Measurements from ENCODE around the gene BCR. TPM values are rescaled to one million over a fixed set of nuclear protein-coding genes. Genes with fewer than 3 reads are reported as not detected.

The BCR gene
- total RNA-seq, 2 experiments from 2014 or later: 60.0 to 64.8 TPM

DNA sequence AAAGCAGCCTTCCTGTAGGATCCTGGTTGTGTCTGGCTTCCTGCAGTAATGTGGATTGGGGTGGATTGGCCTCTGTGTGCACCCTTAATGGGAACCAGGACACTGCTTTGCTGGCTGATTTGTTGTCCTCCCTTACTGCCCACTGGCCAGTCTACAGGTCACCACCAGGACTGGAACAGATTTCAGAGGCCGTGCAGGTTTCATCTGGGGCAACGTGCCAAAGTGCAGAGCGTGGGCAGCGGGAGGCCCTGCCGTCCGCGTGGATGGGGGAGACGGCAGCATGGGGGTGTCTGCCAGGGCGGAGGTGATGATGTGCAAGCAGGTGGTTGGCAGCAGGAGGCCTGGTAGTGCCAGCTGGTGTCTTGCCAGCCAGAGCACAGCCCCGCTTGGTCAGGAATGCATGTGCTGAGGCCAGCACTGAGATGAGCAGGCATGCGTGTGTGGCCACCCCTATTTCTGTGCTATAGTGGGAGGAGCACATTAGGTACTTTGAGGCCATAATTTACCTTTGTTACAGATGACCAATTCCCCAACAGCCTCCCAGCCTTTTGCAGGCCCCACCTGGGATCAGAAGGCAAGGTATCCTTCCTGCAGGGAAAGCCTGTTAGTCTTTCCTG is 24.3 kb downstream of the BCR start:
- TF ChIP-seq, protein P1, sequence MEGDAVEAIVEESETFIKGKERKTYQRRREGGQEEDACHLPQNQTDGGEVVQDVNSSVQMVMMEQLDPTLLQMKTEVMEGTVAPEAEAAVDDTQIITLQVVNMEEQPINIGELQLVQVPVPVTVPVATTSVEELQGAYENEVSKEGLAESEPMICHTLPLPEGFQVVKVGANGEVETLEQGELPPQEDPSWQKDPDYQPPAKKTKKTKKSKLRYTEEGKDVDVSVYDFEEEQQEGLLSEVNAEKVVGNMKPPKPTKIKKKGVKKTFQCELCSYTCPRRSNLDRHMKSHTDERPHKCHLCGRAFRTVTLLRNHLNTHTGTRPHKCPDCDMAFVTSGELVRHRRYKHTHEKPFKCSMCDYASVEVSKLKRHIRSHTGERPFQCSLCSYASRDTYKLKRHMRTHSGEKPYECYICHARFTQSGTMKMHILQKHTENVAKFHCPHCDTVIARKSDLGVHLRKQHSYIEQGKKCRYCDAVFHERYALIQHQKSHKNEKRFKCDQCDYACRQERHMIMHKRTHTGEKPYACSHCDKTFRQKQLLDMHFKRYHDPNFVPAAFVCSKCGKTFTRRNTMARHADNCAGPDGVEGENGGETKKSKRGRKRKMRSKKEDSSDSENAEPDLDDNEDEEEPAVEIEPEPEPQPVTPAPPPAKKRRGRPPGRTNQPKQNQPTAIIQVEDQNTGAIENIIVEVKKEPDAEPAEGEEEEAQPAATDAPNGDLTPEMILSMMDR (IDR thresholded peaks at IDR 0.05): no peak
- ChIA-PET CTCF (no interaction called here), POLR2A (no interaction called here)
- Mint-ChIP-seq H3K9me3 (no peaks in the 10 kb centered on the region), H3K4me3 (no peak overlapping the region), H3K4me1 (ENCODE audit: low read depth) (peaks cover 35% of the 10 kb centered on the region), H3K27ac (no peak overlapping the region), H3K36me3 (ENCODE audit: low read depth) (peaks cover 31% of the 10 kb centered on the region), H3K27me3 (no peaks in the 10 kb centered on the region)
- ATAC-seq (ENCODE audit: poor library complexity) (no peak), DNase-seq (no peak)
- no peaks in the 10 kb centered on the region for H3K27me3 ChIP-seq (ENCODE audit: control insufficient read depth in 1 of 2, insufficient read depth in 2 of 2, low read length in 2 of 2)
- H3K27ac ChIP-seq (ENCODE audit: low read depth in 1 of 2, low read length in 2 of 2): no peak overlapping the region
- H3K9me3 ChIP-seq (ENCODE audit: control insufficient read depth in 1 of 2, insufficient read depth in 1 of 2, low read length in 2 of 2): no peaks in the 10 kb centered on the region
- peaks cover 21% of the 10 kb centered on the region for H3K36me3 ChIP-seq (ENCODE audit: insufficient read depth, low read length)
- no peak overlapping the region for H3K4me3 ChIP-seq (ENCODE audit: low read length)
- intact Hi-C loops (cut with DNase I, micrococcal nuclease): no loop called here
- H3K4me1 ChIP-seq (ENCODE audit: insufficient read depth, low read length): peaks cover 12% of the 10 kb centered on the region

DNA sequence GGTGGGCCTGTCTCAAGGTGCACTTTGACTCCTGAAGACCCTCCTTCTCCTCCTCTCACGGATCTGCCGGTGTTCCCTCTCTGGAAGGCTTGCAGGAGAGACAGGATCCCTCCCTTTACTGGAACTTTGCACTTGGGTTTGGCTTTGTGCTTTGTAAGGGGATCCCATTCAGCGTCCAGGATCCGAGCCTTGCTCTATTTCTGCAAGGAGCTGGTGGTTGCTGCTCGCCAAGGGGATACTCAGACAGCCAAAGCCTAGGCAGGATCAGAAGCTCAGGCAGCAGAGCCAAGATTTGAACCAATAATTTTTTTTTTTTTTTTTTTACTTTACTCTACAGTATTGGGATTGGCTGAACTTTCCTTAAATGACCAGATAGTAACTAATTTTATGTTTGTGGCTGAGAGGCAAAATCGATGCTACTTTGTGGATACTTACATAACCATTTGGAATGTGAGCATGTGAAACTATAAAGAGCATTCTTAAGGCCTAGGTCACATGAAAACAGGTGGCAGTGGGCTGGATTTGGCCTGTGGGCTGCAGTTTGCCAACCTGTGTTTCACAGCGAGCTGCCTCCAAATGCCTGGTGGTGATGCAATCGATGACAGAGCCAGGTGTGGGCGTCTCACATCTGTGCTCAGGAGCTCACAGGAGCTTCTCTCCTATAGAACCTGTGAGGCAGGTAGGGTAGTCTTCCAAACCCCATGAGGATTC is 25.2 kb downstream of the BCR start:
- Histone ChIP-seq H3K27ac (ENCODE audit: low read depth in 1 of 2, low read length in 2 of 2) (no peak overlapping the region), H3K9me3 (ENCODE audit: control insufficient read depth in 1 of 2, insufficient read depth in 1 of 2, low read length in 2 of 2) (no peaks in the 10 kb centered on the region), H3K27me3 (ENCODE audit: control insufficient read depth in 1 of 2, insufficient read depth in 2 of 2, low read length in 2 of 2) (no peaks in the 10 kb centered on the region), H3K4me3 (ENCODE audit: low read length) (no peak overlapping the region), H3K36me3 (ENCODE audit: insufficient read depth, low read length) (peaks cover 21% of the 10 kb centered on the region), H3K4me1 (ENCODE audit: insufficient read depth, low read length) (peaks cover 12% of the 10 kb centered on the region)
- TF ChIP-seq, protein P1 (IDR thresholded peaks at IDR 0.05): no peak
- no peaks in the 10 kb centered on the region for H3K27me3 Mint-ChIP-seq
- peaks cover 37% of the 10 kb centered on the region for H3K4me1 Mint-ChIP-seq (ENCODE audit: low read depth)
- H3K9me3 Mint-ChIP-seq: no peaks in the 10 kb centered on the region
- ChIA-PET POLR2A (no interaction called here), CTCF (no interaction called here)
- intact Hi-C loops (cut with DNase I, micrococcal nuclease): no loop called here
- H3K36me3 Mint-ChIP-seq (ENCODE audit: low read depth): peaks cover 31% of the 10 kb centered on the region
- no peak overlapping the region for H3K27ac Mint-ChIP-seq
- no peak for DNase-seq
- no peak overlapping the region for H3K4me3 Mint-ChIP-seq
- no peak for ATAC-seq (ENCODE audit: poor library complexity)

DNA sequence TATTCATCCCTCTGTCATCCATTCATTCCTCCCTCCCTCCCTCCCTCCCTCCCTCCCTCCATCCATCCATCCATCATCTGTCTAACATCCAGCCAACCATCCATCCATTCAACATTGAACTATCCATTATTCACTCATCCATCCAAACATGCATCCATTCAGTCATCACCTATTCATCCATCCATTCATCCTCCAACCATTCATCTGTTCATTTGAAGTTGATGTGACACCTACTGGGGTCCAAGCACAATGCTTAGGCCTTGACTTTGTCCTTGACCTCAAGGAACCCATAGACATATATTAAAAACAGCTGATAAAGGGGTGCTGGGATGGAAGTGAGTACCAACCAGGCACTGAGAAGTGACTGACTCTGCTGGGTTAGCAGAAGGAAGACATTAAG is 26.6 kb downstream of the BCR start:
- Histone ChIP-seq H3K36me3 (ENCODE audit: insufficient read depth, low read length) (peaks cover 22% of the 10 kb centered on the region), H3K4me1 (ENCODE audit: insufficient read depth, low read length) (peaks cover 8% of the 10 kb centered on the region), H3K27ac (ENCODE audit: low read depth in 1 of 2, low read length in 2 of 2) (no peak overlapping the region), H3K9me3 (ENCODE audit: control insufficient read depth in 1 of 2, insufficient read depth in 1 of 2, low read length in 2 of 2) (no peaks in the 10 kb centered on the region), H3K4me3 (ENCODE audit: low read length) (no peak overlapping the region), H3K27me3 (ENCODE audit: control insufficient read depth in 1 of 2, insufficient read depth in 2 of 2, low read length in 2 of 2) (no peaks in the 10 kb centered on the region)
- no peak for DNase-seq
- no peak overlapping the region for H3K4me3 Mint-ChIP-seq
- TF ChIP-seq, protein P1 (IDR thresholded peaks at IDR 0.05): no peak
- no peaks in the 10 kb centered on the region for H3K27me3 Mint-ChIP-seq
- H3K9me3 Mint-ChIP-seq: no peaks in the 10 kb centered on the region
- CTCF ChIA-PET: no interaction called here
- intact Hi-C loops (cut with DNase I, micrococcal nuclease): no loop called here
- POLR2A ChIA-PET: no interaction called here
- peaks cover 38% of the 10 kb centered on the region for H3K4me1 Mint-ChIP-seq (ENCODE audit: low read depth)
- no peak for ATAC-seq (ENCODE audit: poor library complexity)
- H3K27ac Mint-ChIP-seq: peak overlapping the region; percentile 0
- peaks cover 24% of the 10 kb centered on the region for H3K36me3 Mint-ChIP-seq (ENCODE audit: low read depth)
